ENCODE data around the gene MLLT6.

DNA sequence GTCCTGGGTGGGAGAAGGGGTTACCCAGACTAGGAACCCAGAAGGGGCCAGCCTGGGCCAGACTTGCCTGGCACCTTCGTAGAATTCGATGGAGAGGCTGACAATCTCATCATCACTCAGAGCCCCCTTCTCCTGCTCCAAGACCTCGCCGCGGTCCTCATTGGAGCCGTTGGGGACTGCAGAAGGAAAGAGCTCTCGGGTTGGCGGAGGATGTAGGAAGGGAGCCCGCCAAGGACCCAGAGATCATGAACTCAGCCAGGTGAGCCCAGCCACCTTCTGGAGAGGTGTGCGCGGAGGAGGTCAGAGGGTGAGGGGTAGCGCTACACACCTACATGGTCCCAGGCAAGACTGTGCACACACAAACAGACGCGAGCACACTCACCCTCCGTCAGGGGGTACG is 33.6 kb downstream of the MLLT6 start:
- no peak for TF ChIP-seq NFRKB (IDR thresholded peaks at IDR 0.05)
- TF ChIP-seq, protein P1, sequence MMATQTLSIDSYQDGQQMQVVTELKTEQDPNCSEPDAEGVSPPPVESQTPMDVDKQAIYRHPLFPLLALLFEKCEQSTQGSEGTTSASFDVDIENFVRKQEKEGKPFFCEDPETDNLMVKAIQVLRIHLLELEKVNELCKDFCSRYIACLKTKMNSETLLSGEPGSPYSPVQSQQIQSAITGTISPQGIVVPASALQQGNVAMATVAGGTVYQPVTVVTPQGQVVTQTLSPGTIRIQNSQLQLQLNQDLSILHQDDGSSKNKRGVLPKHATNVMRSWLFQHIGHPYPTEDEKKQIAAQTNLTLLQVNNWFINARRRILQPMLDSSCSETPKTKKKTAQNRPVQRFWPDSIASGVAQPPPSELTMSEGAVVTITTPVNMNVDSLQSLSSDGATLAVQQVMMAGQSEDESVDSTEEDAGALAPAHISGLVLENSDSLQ (IDR thresholded peaks at IDR 0.05): no peak
- no peak for TF ChIP-seq HDGF (IDR thresholded peaks at IDR 0.05; ENCODE audit: borderline replicate concordance)
- TF ChIP-seq FOXM1 (IDR thresholded peaks at IDR 0.05; ENCODE audit: borderline replicate concordance): no peak
- no peak for TF ChIP-seq TARDBP (IDR thresholded peaks at IDR 0.05)

All from HEK293T (cell line).